Spleen (tissue), 11 donors: ENCODE measurements around the gene ANKRD42. TPM values are rescaled to one million over a fixed set of nuclear protein-coding genes. Genes with fewer than 3 reads are reported as not detected.
A peak's percentile ranks its signal among the peaks of the same experiment; 100 is the strongest.

Source experiments
- DNase-seq: peaks from one replicate; pipeline ENCODE4 v3.0.0-alpha.2; 2020
- H3K27ac ChIP-seq, 8 donors: fragments of 200-600 bp; sonication (generic) in 7 of 8; 1 replicate in 4 of 8; 2 replicates in 4 of 8; pipeline versions ENCODE4 v1.5.0 to v1.8.0; 2016 to 2021; ENCODE audit warnings: inconsistent platforms in 4 of 8, mild to moderate bottlenecking in 4 of 8, moderate library complexity in 1 of 8
- H3K27me3 ChIP-seq, 7 donors: fragments of 200-600 bp; sonication (generic) in 6 of 7; replicated peaks in 1 of 7; 1 replicate in 4 of 7; 2 replicates in 3 of 7; pipeline versions ENCODE4 v1.5.0 to v1.8.0; 2016 to 2021; ENCODE audit warnings: inconsistent platforms in 3 of 7, mild to moderate bottlenecking in 1 of 7
- H3K36me3 ChIP-seq, 6 donors: fragments of 200-600 bp; sonication (generic) in 5 of 6; 1 replicate in 4 of 6; 2 replicates in 2 of 6; pipeline versions ENCODE4 v1.5.0 to v1.8.0; 2016 to 2021; ENCODE audit warnings: inconsistent platforms in 2 of 6
- H3K4me1 ChIP-seq, 6 donors: fragments of 200-600 bp; sonication (generic) in 5 of 6; 1 replicate in 3 of 6; 2 replicates in 3 of 6; pipeline versions ENCODE4 v1.5.0 to v1.8.0; 2016 to 2021; ENCODE audit warnings: inconsistent platforms in 3 of 6
- H3K4me3 ChIP-seq, 8 donors: fragments of 200-600 bp; sonication (generic) in 7 of 8; 1 replicate in 4 of 8; 2 replicates in 4 of 8; pipeline versions ENCODE4 v1.5.0 to v1.8.0; 2016 to 2021; ENCODE audit warnings: inconsistent platforms in 4 of 8, mild to moderate bottlenecking in 4 of 8, moderate library complexity in 2 of 8
- H3K9me3 ChIP-seq, 8 donors: fragments of 200-600 bp; sonication (generic) in 7 of 8; 1 replicate in 4 of 8; 2 replicates in 4 of 8; pipeline versions ENCODE4 v1.5.0 to v1.8.0; 2016 to 2021; ENCODE audit warnings: inconsistent platforms in 4 of 8
- CTCF ChIP-seq, 11 experiments: fragments of 200-600 bp in 7 of 11; fragments of 450-650 bp in 4 of 11; sonication (generic) in 4 of 11; IDR thresholded peaks in 8 of 11; conservative IDR thresholded peaks in 3 of 11; 1 replicate in 7 of 11; 2 replicates in 4 of 11; pipeline versions ENCODE4 v1.4.0 to v1.8.0; 2016 to 2021; ENCODE audit warnings: antibody characterized with exemption in 11 of 11, inconsistent platforms in 4 of 11, mild to moderate bottlenecking in 1 of 11
- POLR2A ChIP-seq, 3 donors: fragments of 450-650 bp; IDR thresholded peaks; one replicate each; pipeline ENCODE4 v1.5.1; 2017; ENCODE audit warnings: antibody characterized with exemption in 3 of 3, mild to moderate bottlenecking in 1 of 3
- POLR2AphosphoS5 ChIP-seq, 3 donors: sonication (generic); formaldehyde crosslinking; IDR thresholded peaks; one replicate each; pipeline ENCODE4 v1.5.1; 2017; ENCODE audit warnings: antibody characterized with exemption in 3 of 3
- WGBS, 5 donors: extraction: QIAGEN DNeasy Blood & Tissue Kit in 3 of 5; methylation state at CpG; one replicate each; pipeline versions ENCODE4 v1.1.5 to v1.1.7; 2013 to 2018; 5-methylcytosine and 5-hydroxymethylcytosine counted together
- intact Hi-C: fragments of 100-400 bp; cut with DNase I; formaldehyde crosslinking; loops from one replicate; pipeline ENCODE4 v1.15.0; 2023; ENCODE audit warnings: low total_unique reads
- polyA plus RNA-seq, 3 donors: library from polyadenylated mRNA; stranded (reverse); fragments of 200-250 nt; gene quantifications; one replicate each; pipeline ENCODE4 v1.2.1, GENCODE V29; 2013
- total RNA-seq, 7 donors: library from RNA; depleted of rRNA in 3 of 7; stranded (reverse); fragments of >200 nt in 3 of 7; fragmentation: NEBNext Ultra II Directional in 4 of 7; extraction: Animal tissue kit (Norgen Biotek cat#: 25700) in 4 of 7; gene quantifications; one replicate each; pipeline versions ENCODE4 v1.1.0 to v1.2.1, GENCODE V29; 2016 to 2021
- donor health status: healthy with polysubstance abuse.
- donor health status: DM: no; HTN: no; CAD: no; lungs with moderate emphysema.
- donor health status: DM: no; HTN: no; CAD: no.
- donor health status: Bipolar disorder and iron deficiency.
- donor health status: healthy.
- donor health status: DM: no; HTN: no; CAD: no.
- donor health status: DM: yes; HTN: yes; CAD: no.

Gene ANKRD42
- total and polyA plus RNA-seq, 10 donors, result 2.8 to 8.6 (median 6.5) TPM

DNA sequence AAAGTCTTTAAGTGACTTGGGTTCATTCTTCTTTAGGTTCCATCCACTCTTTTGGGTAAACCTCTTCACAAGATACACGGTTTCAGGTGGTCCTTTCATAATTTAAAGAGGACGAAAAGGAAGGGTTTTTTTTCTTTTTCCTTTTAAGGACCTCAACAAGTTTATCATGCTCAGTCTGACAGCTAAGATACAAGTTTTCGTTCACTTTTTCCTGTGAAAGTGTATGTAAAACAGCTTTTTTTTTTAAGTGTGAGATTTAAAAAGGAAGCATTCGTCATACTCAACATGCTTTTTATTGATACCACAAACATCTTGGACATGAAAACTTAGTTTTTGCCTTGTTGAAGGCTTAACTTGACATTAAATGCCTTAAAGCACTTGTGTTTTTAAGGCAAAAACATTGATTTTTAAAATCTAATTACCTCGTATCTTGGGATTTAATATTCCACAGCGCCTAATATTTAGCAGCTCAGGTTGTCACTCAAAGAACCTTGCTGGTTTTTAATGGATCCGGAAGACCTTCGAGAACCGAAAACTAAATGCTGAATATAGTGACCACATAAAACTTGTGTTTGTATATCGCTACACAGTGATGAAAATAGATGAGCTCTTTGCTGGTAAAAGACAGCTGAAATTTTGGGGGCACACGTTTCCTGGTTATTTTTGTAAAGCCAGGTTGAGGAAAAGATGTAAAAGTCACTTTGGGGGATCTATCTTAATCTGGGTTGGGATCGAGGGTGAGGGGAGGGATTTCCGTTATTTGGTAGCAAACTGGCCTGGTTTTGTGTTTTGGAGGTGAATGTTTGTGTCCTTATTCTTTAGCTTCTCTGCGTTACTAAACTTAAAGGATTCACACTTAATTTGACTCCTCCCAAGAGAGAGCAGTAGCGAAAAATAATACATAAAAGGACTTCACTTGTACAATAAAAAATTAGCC lies 34.3 kb upstream of the ANKRD42 start:
- WGBS, 5 donors, result 7 to 11% (median 9%) methylated on average over 15 of the region's 15 CpGs
- Histone ChIP-seq H3K4me3 (peak overlapping the region; percentile 69 to 97 (median 86)), H3K36me3 (peaks cover 0 to 26% (median 6%) of the 10 kb centered on the region in 6 donors), H3K27me3 (no peaks in the 10 kb centered on the region), H3K27ac (peak overlapping the region; percentile 98 to 100 (median 100)), H3K9me3 (no peaks in the 10 kb centered on the region), H3K4me1 (peaks cover 42 to 70% (median 58%) of the 10 kb centered on the region in 6 donors)
- TF ChIP-seq POLR2AphosphoS5 (IDR thresholded peaks at IDR 0.05) (no peak), CTCF (IDR thresholded peaks at IDR 0.05 in 8 of 11, conservative IDR thresholded peaks at IDR 0.05 in 3 of 11) (no peak)
- intact Hi-C loops, result loop anchor here (5.0 kb wide), 2 partner anchors 33 to 87 kb away; partner anchors contain the start of genes ANKRD42 and RAB30
- no peak for DNase-seq

DNA sequence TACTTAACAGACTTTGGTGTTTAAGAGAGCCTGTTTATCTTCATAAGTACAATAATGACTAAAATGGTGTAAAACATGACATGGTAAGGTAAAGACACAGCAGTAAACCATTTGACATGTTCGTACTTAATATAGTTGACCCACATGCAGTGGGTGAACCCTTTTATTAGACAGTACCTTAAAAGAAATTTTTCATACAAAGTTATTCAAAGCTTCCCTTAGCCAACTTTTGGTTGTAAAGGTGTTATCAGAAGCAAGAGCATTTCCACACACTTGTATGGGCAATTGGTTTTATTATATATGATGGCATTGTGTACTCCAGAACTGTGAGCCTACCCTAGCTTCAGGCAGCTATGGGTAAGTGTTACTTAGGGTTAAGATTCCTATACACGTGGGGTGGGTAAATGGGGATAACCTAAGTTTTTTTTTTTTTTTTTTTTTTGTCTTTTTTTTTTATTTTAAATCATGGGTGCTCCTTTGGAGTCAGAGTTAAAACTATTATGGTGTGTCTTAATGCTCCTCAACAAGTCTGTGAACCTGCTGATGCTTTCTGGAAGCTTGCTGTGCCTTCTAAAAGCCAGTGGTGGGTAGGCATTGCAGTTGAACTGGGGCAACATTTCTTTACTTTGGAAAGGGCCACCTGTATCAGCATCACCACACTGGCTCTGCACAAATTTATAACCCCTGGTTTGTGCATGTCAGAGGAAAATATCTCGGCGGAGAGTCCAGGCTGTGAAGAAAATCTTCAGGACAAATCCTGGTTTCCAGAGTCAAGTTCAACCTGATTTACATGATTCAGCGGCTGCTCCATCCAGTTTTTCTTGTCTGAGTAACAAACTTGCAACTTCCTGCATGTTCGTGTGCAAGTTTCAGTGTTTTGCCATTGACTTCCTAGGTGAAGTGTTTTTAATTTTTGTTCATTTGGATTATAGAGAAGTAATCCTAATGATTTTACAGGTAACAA lies 33.3 kb upstream of the ANKRD42 start:
- H3K9me3 ChIP-seq, result no peaks in the 10 kb centered on the region
- H3K36me3 ChIP-seq, result peaks cover 3 to 35% (median 13%) of the 10 kb centered on the region in 6 donors
- DNase-seq, result peak; percentile 17
- TF ChIP-seq CTCF (IDR thresholded peaks at IDR 0.05 in 8 of 11, conservative IDR thresholded peaks at IDR 0.05 in 3 of 11) (no peak), POLR2AphosphoS5 (IDR thresholded peaks at IDR 0.05) (no peak), POLR2A (IDR thresholded peaks at IDR 0.05) (no peak)
- H3K27ac ChIP-seq, result peak overlapping the region; percentile 15 to 100 (median 100)
- H3K4me1 ChIP-seq, result peaks cover 42 to 78% (median 61%) of the 10 kb centered on the region in 6 donors
- no peaks in the 10 kb centered on the region for H3K27me3 ChIP-seq
- H3K4me3 ChIP-seq, result peak overlapping the region; percentile 69 to 97 (median 86)
- intact Hi-C loops, result loop anchor here (5.0 kb wide), 2 partner anchors 32 to 88 kb away; partner anchors contain the start of genes ANKRD42 and RAB30
- WGBS, 5 donors, result 22 to 29% (median 27%) methylated on average over 6 of the region's 6 CpGs

DNA sequence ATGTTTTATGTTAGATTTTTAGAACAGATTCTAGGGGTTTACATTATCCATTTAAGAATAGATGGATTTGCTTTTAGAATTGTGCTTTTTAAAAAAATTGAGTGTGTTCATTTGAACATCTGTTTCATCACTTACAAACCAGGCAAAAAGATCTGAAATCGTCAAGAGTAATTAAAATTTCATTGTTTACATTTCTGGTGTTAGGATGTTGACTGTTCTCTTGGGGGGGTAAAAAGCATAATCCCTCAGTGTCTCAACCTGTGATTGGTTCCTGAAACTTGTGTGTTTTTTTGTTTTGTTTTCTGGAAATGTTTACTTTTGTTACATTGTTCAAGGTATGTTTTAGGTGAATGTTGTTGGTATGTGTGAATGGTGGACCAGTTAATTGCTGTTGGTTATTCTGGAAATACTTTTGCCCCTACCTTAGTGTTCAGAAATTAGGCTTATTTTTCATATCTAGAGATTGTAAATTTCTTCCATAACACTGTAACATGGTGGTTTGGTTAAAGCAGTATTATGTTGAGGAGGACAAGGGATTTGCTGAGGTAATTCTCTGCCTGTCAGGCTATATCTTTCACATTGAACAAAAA lies 31.8 kb upstream of the ANKRD42 start:
- Histone ChIP-seq H3K27me3 (no peaks in the 10 kb centered on the region), H3K36me3 (peaks cover 3 to 51% (median 26%) of the 10 kb centered on the region in 6 donors), H3K27ac (peak overlapping the region in 6 of 8 donors; percentile 37 to 100 (median 100)), H3K4me3 (peak overlapping the region in 2 of 8 donors; percentile 0 to 90), H3K4me1 (peaks cover 39 to 76% (median 61%) of the 10 kb centered on the region in 6 donors), H3K9me3 (no peaks in the 10 kb centered on the region)
- no peak for DNase-seq
- intact Hi-C loops, result no loop called here
- WGBS, 5 donors, result 40 to 78% (median 58%) methylated on average over 1 of the region's 1 CpG
- TF ChIP-seq POLR2AphosphoS5 (IDR thresholded peaks at IDR 0.05), result no peak
- TF ChIP-seq CTCF (IDR thresholded peaks at IDR 0.05 in 8 of 11, conservative IDR thresholded peaks at IDR 0.05 in 3 of 11), result no peak
- no peak for TF ChIP-seq POLR2A (IDR thresholded peaks at IDR 0.05)
